Activated naive CD8-positive, alpha-beta T cell (primary cell): ENCODE data around the gene PAM16.

Experiments used
- H3K27ac Mint-ChIP-seq: one replicate; pipeline ENCODE4 v1.8.0; 2021; ENCODE audit warnings: mixed read lengths
- H3K27me3 Mint-ChIP-seq: one replicate; pipeline ENCODE4 v1.8.0; 2021; ENCODE audit warnings: mixed read lengths
- H3K36me3 Mint-ChIP-seq: one replicate; pipeline ENCODE4 v1.8.0; 2021; ENCODE audit warnings: mixed read lengths
- H3K4me1 Mint-ChIP-seq: one replicate; pipeline ENCODE4 v1.8.0; 2021; ENCODE audit warnings: low read depth, mixed read lengths
- H3K4me3 Mint-ChIP-seq: one replicate; pipeline ENCODE4 v1.8.0; 2021; ENCODE audit warnings: mild to moderate bottlenecking, mixed read lengths
- H3K9me3 Mint-ChIP-seq: one replicate; pipeline ENCODE4 v1.8.0; 2021; ENCODE audit warnings: low read depth, mixed read lengths

Gene PAM16

GRCh38 chr16:4377573-4378154, 26.5 kb upstream of the PAM16 start:
- Mint-ChIP-seq H3K36me3 (no peaks in the 10 kb centered on the region), H3K27me3 (no peaks in the 10 kb centered on the region), H3K9me3 (no peaks in the 10 kb centered on the region), H3K27ac (no peak overlapping the region), H3K4me3 (no peak overlapping the region), H3K4me1 (peaks cover 10% of the 10 kb centered on the region)

GRCh38 chr16:4376893-4377572, 25.9 kb upstream of the PAM16 start:
- Mint-ChIP-seq H3K27me3 (no peaks in the 10 kb centered on the region), H3K4me1 (peaks cover 14% of the 10 kb centered on the region), H3K9me3 (no peaks in the 10 kb centered on the region), H3K4me3 (no peak overlapping the region), H3K27ac (peak overlapping the region; percentile 41), H3K36me3 (no peaks in the 10 kb centered on the region)

GRCh38 chr16:4376126-4376892, 25.2 kb upstream of the PAM16 start:
- no peak overlapping the region for H3K4me3 Mint-ChIP-seq
- H3K27ac Mint-ChIP-seq, result no peak overlapping the region
- no peaks in the 10 kb centered on the region for H3K27me3 Mint-ChIP-seq
- H3K4me1 Mint-ChIP-seq, result peaks cover 14% of the 10 kb centered on the region
- H3K36me3 Mint-ChIP-seq, result no peaks in the 10 kb centered on the region
- H3K9me3 Mint-ChIP-seq, result no peaks in the 10 kb centered on the region

DNA sequence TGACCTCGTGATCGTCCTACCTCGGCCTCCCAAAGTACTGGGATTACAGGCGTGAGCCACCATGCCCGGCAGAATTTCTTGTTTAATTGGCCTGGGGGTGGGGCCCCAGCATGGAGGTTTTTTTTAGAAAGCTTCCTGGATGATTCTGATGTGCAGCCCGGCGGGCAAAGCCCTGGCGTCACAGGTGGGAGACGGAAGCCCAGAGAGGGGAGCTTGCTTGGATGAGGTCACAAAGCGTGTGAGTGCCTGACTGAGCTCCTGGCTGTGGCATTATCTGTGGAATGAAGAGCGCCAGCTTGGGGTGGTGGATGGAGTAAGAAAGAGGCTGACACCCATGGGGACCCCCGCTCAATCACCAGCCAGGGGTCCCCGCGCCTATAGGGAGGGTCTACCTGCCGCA, 24.6 kb upstream of the PAM16 start:
- peaks cover 17% of the 10 kb centered on the region for H3K4me1 Mint-ChIP-seq
- H3K36me3 Mint-ChIP-seq, result no peaks in the 10 kb centered on the region
- H3K27ac Mint-ChIP-seq, result no peak overlapping the region
- no peaks in the 10 kb centered on the region for H3K9me3 Mint-ChIP-seq
- no peak overlapping the region for H3K4me3 Mint-ChIP-seq
- no peaks in the 10 kb centered on the region for H3K27me3 Mint-ChIP-seq

GRCh38 chr16:4373909-4374742, 23.0 kb upstream of the PAM16 start:
- H3K4me1 Mint-ChIP-seq, result peaks cover 17% of the 10 kb centered on the region
- H3K27ac Mint-ChIP-seq, result no peak overlapping the region
- H3K4me3 Mint-ChIP-seq, result no peak overlapping the region
- no peaks in the 10 kb centered on the region for H3K27me3 Mint-ChIP-seq
- H3K36me3 Mint-ChIP-seq, result no peaks in the 10 kb centered on the region
- H3K9me3 Mint-ChIP-seq, result no peaks in the 10 kb centered on the region

DNA sequence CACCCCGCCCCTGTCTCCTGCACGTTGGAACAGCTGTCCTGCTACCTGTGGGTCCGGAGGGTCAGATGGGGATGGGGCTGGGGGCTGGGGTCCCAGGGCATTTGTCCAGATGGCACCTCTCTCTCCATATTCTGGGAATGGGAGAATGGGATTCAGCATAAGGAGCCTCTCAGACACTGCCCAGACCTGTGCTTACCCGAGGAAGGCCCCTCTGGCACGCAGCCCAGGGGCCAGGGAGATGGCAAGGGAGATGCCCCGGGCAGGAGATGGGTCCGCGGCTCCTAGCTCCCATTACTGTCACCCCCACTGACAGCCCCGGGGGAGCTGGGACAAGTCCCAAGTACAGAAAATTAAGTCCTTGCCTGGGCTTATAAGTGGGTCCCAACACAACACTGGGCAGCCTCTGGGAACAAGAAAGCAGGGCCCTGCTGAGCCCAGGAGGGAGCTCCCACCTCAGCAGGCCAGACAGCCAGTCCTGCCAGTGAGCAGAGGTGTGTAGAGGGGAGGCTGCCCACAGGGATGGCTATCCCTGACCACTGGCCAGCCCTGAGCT, 22.3 kb upstream of the PAM16 start:
- no peak overlapping the region for H3K4me3 Mint-ChIP-seq
- H3K36me3 Mint-ChIP-seq, result no peaks in the 10 kb centered on the region
- no peaks in the 10 kb centered on the region for H3K27me3 Mint-ChIP-seq
- H3K27ac Mint-ChIP-seq, result no peak overlapping the region
- no peaks in the 10 kb centered on the region for H3K9me3 Mint-ChIP-seq
- peaks cover 17% of the 10 kb centered on the region for H3K4me1 Mint-ChIP-seq

GRCh38 chr16:4372578-4373355, 21.6 kb upstream of the PAM16 start:
- Mint-ChIP-seq H3K4me3 (peak overlapping the region; percentile 81), H3K27ac (no peak overlapping the region), H3K36me3 (no peaks in the 10 kb centered on the region), H3K4me1 (peaks cover 16% of the 10 kb centered on the region), H3K27me3 (no peaks in the 10 kb centered on the region), H3K9me3 (no peaks in the 10 kb centered on the region)

- Mint-ChIP-seq H3K27ac (no peak overlapping the region), H3K4me1 (peaks cover 16% of the 10 kb centered on the region), H3K36me3 (no peaks in the 10 kb centered on the region), H3K9me3 (no peaks in the 10 kb centered on the region), H3K27me3 (no peaks in the 10 kb centered on the region), H3K4me3 (peak overlapping the region; percentile 81)
Measured at GRCh38 chr16:4372001-4372577, 21.0 kb upstream of the PAM16 start.

DNA sequence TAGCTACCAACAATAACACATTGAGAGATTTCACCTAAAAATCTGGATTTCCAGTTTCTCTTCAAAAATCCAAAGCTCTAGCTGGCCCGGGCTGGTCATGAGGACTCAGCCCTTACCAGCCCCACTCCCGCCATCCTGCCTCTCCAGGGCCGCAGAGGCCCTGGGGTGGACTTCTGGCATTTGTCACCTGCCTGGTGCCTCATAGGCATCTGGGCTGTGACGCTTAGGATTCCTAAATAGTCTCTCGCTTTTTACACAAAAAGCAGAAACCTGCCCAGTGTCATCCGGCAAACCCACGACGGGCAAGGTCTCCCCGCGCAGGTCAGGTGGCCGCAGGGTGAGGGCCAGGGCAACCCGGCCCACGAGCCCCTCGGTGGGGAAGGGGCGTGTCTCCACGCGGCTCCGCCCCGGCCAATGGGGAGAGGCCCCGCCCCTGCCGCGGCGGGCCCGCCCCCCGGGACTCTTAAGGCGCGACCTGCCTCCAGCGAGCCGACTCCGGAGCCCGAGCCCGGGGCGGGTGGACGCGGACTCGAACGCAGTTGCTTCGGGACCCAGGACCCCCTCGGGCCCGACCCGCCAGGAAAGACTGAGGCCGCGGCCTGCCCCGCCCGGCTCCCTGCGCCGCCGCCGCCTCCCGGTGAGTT, 20.4 kb upstream of the PAM16 start, which contains the start of gene VASN:
TSS of gene VASN (plus strand) at position 492 of the 644 bp plus-strand sequence. CDS start 9,030 bp downstream, outside the sequence.
- Mint-ChIP-seq H3K27ac (no peak within 1 kb of the TSS), H3K9me3 (no peaks in the 10 kb centered on the region), H3K4me3 (peak within 1 kb of the TSS; percentile 81), H3K36me3 (no peaks in the 10 kb centered on the region), H3K27me3 (no peaks in the 10 kb centered on the region), H3K4me1 (peaks cover 16% of the 10 kb centered on the region)

GRCh38 chr16:4370570-4371356, 19.6 kb upstream of the PAM16 start:
- Mint-ChIP-seq H3K9me3 (no peaks in the 10 kb centered on the region), H3K4me1 (peaks cover 16% of the 10 kb centered on the region), H3K4me3 (no peak overlapping the region), H3K36me3 (no peaks in the 10 kb centered on the region), H3K27me3 (no peaks in the 10 kb centered on the region), H3K27ac (no peak overlapping the region)

- Mint-ChIP-seq H3K9me3 (no peaks in the 10 kb centered on the region), H3K27ac (no peak overlapping the region), H3K27me3 (no peaks in the 10 kb centered on the region), H3K4me1 (peaks cover 15% of the 10 kb centered on the region), H3K36me3 (no peaks in the 10 kb centered on the region), H3K4me3 (no peak overlapping the region)
Measured at GRCh38 chr16:4370151-4370550, 19.0 kb upstream of the PAM16 start.

DNA sequence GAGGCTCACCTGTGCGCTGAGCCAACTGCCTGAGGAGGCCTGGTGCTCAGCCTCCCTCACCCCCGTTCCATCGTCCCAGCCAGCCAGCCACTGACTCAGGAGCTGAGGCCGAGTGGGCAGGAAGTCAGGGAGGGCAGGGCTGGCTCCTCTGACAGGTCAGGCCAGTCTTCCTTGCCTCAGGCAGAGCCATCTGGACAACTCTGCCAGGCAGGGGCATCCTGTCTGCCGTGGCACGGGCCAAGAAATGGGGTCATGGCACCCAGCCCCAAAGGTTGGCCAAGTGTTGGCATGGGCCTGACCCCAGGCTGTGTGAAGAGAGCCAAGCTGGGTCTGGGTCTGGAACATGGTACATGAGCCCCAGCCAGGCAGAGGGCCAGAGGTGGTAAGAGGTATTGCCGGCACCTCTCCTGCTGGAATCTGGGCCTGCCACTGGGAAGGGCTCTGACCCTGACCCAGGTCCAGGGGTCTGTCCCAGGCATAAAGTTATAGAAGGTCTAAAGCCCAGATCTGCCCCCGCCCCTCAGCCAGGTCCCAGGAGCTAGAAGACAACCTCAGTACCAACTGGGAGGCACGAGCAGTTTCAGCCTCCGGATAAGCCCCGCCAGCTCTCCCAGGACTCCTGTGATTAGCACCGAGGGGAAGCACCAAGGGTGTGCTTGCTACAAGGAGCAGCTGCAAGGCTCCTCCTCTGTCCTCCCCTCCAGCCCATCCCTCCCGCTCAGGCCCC, 18.0 kb upstream of the PAM16 start:
- no peaks in the 10 kb centered on the region for H3K27me3 Mint-ChIP-seq
- no peaks in the 10 kb centered on the region for H3K9me3 Mint-ChIP-seq
- H3K27ac Mint-ChIP-seq, result no peak overlapping the region
- peaks cover 15% of the 10 kb centered on the region for H3K4me1 Mint-ChIP-seq
- no peak overlapping the region for H3K4me3 Mint-ChIP-seq
- no peaks in the 10 kb centered on the region for H3K36me3 Mint-ChIP-seq
